ENCODE measurements around the gene CCDC74B.
A peak's percentile ranks its signal among the peaks of the same experiment; 100 is the strongest.
"Not testable (repeated sequence)": the region's sequence is repeated elsewhere in the genome, so short reads cannot be mapped to it uniquely, and the experiment has no call there.

CCDC74B gene

DNA sequence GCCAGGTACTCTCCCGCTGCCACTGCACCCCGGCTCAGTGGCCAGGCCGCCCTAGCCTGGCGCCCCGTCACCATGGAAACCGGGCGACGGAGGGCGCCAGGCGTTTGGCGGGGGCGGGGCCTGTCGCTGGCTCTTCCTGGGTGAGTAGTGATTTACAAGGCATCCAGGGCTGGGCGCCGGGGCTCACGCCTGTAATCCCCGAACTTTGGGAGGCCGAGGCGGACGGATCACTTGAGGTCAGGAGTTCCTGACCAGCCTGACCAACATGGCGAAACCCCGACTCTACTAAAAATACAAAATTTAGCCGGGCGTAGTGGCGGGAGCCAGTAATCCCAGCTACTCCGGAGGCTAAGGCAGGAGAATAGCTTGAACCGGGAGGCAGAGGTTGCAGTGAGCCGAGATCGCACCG is at the start of gene CCDC74B:
CCDC74B (minus strand) TSS at position 107 of the 409 bp plus-strand sequence. CDS start 116 bp downstream, outside the sequence.
- peak; percentile 37 to 41 for DNase-seq

DNA sequence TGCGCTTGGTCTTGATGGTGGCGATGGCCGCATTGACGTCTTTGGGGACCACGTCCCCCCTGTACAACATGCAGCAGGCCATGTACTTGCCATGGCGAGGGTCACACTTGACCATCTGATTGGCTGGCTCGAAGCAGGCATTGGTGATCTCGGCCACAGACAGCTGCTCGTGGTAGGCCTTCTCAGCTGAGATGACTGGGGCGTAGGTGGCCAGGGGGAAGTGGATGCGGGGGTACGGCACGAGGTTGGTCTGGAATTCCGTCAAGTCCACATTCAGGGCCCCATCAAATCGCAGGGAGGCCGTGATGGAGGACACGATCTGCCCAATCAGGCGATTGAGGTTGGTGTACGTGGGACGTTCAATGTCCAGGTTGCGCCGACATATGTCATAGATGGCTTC is 48.9 kb upstream of the CCDC74B start:
- not testable (repeated sequence) for DNase-seq

DNA sequence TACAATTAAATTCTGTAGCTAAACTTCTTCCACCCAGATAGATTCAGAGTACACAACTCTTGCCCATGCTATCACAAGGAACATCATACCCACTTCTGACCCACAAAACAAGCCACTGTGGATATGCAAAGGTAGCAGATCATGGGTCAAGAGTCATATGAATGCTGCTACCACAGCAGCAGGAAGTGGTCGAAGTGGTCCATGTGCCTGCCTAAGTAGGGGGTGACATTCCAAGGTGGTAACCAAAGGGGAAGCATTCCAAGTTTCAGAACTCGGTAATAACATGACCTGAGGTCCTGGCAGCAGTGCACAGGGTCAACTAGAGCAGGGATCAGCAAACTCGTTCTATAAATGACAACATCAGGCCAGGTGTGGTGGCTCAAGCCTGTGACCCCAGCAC is 47.5 kb upstream of the CCDC74B start:
- not testable (repeated sequence) for DNase-seq

GRCh38 chr2:130191319-130191718 is 46.4 kb upstream of the CCDC74B start:
- DNase-seq = not testable (repeated sequence)

DNA sequence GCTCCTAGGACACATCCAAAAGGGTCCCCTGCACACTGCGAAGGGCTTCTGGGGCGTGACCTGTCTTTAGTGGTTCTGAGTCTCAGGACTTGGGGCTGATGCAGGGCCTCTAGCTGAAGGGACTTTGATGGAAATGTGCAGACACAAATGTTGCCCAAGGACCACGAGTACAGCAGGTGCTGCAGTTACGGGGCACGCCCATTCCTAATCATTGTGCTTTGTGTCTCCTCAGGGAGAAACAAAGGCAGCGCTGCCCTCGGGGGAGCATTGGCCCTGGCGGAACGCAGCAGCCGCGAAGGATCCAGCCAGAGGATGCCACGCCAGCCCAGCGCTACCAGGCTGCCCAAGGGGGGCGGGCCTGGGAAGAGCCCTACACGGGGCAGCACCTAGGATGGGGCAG is 45.3 kb upstream of the CCDC74B start:
- no peak for DNase-seq

DNA sequence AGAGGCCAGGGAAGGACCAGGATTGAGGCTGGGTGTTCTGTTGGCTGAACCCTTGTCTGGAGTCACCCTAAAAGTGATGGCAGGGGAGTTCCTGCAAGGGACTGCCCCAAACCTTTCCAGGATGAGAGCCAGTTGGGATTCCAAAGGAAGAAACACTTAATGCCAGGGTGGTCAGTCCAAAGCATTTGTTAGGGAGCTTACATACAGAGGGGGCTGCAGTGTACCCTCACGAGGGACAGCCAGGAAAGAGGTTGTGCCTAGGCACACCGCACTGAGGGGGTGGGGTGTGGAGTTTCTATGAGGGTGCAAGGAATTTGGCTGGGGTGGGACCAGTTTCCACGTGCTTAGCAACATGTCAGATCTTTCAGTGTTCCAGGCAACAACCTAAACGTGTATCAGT is 44.0 kb upstream of the CCDC74B start:
- DNase-seq = not testable (repeated sequence)

DNA sequence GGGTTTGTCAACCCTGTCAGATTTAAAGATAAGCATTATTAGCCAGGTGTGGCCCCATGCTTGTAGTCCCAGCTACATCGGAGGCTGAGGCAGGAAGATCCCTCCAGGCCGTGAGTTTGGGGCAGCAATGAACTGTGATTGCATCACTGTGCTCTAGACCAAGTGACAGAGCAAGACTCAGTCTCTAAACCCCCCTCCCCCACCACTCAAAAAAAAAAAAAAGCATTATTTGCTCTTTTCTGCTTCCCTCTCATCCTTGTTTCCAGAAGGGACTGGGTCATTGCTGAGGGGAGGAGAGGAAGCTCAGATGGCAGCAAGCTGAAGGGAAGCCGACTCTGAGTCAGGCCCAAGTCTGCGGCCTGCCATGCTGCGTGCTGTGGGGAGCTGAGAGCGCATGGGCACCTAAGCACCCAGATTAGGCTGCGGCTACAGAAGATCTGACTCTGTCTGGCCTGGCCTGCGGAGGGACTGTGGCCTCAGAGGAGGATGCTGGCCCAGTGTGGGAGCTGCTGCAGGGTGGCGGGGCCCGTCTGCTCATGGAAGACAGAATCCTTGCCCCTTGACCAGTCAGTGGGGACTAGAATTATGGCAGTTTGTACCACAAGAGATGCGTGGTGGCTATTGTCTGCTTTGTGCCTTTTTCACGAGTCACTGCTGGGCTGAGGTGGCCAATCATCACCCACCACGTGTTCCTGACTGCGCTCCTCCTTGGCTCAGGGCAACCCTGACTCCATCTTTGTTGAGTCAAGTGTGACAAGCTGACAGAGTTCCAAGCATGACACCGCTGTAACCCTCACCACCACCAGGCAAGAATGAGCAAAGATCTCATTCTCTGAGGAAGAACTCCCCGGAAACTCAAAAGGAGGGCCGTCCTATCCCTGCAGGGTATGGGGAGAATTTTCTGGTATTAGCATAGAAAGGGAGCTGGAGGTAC is 43.2 kb upstream of the CCDC74B start:
- not testable (repeated sequence) for DNase-seq

DNA sequence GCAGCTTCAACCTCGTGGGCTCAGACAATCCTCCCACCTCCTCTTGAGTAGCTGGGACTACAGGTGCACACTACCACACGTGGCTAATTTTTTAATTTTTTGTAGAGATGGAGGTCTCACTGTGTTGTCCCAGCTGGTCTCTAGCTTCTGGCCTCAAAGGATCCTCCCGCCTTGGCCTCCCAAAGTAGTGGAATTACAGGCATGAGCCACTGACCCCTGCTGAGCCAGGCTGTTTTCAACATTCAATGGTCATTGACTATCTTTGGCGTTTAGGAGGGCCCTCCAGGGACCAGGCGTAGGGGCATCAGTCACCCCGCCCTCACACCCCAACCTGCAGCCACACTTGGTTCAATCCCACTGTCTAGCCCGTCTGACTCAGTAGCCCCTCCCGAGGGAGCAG is 42.4 kb upstream of the CCDC74B start:
- no peak for DNase-seq

GRCh38 chr2:130186391-130186790 is 41.5 kb upstream of the CCDC74B start:
- DNase-seq = no peak

DNA sequence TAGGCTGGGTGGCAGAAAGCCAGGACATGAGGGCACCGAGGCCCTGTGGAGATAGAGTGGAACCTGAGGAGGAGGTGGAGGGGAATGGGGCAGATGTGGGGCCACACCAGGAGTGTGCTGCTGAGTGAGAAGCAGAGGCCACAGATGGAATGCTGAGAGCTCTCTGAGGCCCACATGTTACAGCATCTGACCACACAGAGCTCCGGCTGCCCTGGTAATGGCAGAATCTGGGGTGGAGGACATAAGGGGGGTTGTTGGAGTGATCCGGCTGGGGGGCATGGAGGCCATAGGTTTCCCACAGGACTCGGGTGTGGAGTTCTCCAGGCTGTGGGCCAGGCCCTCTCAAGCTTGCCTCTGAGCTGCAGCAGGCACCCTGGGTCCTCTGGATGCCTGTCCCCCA is 41.0 kb upstream of the CCDC74B start:
- DNase-seq = no peak

DNA sequence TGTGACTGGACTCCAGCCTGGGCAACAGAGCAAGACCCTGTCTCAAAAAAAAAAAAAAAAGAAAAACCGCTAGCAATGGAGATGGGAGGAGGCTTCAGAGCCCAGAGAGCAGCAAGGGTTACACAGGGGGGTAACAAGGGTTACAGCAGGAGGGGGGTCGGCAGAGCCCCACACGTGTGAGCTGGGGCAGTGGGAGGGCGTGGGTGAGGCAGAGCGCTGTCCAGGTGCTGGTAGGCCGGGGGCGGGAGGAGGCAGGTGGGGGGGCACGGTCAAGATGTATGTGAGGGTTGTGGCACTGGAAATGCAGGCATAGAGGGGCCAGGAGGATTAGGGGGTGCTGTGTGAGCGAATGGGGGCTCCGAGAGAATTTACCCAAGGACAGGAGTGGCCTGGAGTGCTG is 40.5 kb upstream of the CCDC74B start:
- no peak for DNase-seq

- no peak for DNase-seq
Measured at GRCh38 chr2:130183512-130184373, 38.8 kb upstream of the CCDC74B start.

- DNase-seq = peak in 1 of 2 donors; percentile 9
Measured at GRCh38 chr2:130182826-130183511, 38.1 kb upstream of the CCDC74B start.

DNA sequence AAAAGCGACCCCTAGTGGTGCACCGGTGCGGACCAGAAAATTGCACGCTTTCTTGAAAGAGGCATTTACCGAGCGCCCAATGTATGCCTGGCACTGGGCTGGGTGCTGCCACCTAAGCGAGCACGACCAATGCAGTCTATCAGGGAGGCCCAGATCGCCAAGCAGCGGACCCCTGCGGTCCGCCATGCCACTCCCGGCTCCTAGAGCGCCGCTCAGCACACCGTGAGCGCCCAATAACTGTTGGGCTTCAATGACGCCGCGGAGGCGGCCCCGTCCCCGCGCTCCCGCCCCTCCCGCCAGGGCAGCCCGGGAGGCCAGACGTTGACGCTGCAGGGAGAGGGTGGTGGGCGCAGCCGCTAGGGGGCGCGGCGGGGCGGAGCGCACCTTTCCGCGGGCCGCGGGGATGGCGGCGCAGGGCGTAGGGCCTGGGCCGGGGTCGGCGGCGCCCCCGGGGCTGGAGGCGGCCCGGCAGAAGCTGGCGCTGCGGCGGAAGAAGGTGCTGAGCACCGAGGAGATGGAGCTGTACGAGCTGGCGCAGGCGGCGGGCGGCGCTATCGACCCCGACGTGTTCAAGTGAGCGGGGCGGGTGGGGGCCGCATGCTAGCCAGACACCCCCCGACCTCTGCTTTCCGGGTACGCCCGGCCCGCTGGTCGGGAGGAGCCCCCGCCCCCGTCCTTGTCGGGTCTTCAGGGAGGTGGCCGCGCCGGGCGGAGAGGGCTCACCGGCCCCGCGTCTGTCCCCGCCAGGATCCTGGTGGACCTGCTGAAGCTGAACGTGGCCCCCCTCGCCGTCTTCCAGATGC is 37.2 kb upstream of the CCDC74B start, which contains the start of gene MZT2B:
MZT2B (plus strand) TSS at position 383 of the 803 bp plus-strand sequence; CDS start at position 404, 21 bp downstream.
- DNase-seq = peak; percentile 86 to 89

DNA sequence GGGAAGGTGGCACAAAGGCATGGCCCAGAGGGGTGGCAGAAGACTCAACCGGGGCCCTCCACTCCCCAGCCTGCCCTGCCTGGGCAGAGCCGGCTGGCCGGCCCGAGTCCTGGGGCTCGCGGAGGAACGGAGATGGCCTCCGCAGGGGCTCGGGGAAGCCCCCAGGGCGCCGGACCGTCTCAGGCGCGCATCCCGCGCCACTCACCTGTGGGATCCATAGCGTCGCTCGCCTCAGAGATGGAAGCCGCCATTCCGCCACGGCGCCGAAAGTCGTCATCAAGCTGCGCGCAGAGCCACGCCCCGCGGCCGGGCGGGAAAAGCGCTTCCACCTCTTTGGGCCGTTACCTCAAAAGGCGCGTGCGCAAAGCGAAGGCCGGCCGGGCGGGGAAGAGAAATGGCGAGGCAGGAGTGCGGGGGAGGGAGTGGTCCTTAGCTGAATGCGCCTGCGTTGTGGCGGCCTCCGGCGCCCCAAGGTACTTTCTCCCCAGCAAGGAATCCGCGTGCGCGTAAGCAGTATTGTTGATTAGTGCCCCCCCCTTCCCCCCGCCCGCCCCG is 36.5 kb upstream of the CCDC74B start, which contains the start of gene SMPD4:
SMPD4 (minus strand) TSS at position 278 of the 555 bp plus-strand sequence. CDS start 5,010 bp downstream, outside the sequence.
- peak; percentile 95 to 96 for DNase-seq

GRCh38 chr2:130180404-130181324 is 35.8 kb upstream of the CCDC74B start:
- not testable (repeated sequence) for DNase-seq

DNA sequence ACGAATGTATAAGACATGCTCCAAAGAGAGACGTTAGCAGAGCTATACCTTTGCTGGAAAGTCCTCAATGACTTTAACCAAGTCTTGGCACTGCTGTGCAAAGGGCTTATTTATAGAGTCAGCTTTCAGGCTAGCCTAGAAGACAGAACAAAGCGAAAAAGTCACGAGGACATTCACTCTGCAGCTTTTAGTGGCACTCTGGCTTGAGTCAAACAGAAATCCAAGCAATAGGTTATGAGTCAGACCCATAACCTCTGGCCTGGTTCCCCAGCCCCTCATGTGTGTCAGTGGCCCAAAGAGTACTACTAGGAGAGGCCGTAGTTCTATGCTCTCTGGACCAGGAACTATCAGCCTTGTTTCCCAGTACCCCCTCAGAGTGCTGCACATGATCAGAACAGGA is 30.0 kb upstream of the CCDC74B start:
- not testable (repeated sequence) for DNase-seq

DNA sequence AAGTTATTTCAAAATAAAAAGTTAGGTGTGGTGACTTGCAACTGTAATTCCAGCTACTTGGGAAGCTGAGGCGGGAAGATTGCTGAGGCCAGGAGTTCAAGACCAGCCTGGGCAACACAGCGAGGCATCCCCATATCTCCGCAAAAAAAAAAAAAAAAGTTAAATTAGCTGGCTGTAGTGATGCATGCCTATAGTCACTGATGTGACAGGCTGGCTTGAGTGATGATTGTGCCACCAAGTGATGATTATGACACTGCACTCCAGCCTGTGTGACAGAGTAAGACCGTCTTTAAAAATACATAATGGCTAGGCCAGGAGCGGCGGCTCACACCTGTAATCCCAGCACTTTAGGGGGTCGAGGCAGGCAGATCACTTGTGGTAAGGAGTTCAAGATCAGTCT is 25.0 kb upstream of the CCDC74B start:
- no peak for DNase-seq

GRCh38 chr2:130169163-130169562 is 24.3 kb upstream of the CCDC74B start:
- not testable (repeated sequence) for DNase-seq

DNA sequence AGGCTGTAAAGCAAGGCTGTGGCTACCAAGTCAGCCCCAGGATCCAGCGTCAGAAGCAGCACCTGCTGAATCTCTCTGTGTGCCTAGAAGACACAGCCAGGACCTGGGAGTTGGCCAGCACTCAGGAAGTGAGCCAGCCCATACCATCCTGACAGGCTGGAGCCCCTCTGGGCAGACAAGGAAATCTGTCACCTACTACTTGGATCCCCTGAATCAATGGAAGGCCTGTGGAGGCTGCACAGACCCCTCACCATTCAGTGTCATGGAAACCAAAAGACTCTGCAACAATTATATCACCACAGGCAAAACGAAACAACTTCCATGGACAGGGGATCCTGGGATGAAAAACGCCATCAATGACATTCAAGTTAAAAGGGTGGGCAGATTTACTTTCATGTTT is 21.7 kb upstream of the CCDC74B start:
- not testable (repeated sequence) for DNase-seq

Data from stimulated activated CD4-positive, alpha-beta T cell treated with anti-CD3 and anti-CD28 coated beads, Interleukin-2, amount 100 ng/mL, for 48 hours (primary cell).